Urinary bladder (tissue), 4 donors: Measurements from ENCODE around the gene KLF2. TPM values are rescaled to one million over a fixed set of nuclear protein-coding genes. Genes with fewer than 3 reads are reported as not detected.
"Not testable (repeated sequence)": the region's sequence is repeated elsewhere in the genome, so short reads cannot be mapped to it uniquely, and the experiment has no call there.

Experiments
- DNase-seq: peaks from one replicate; pipeline ENCODE4 v3.0.0-alpha.2; 2015; ENCODE audit errors: extremely low spot score
- H3K27ac ChIP-seq: one replicate; pipeline ENCODE4 v1.5.1; 2013; ENCODE audit warnings: low read depth, mild to moderate bottlenecking, moderate library complexity
- H3K36me3 ChIP-seq: one replicate; pipeline ENCODE4 v1.6.1; 2013; ENCODE audit warnings: mild to moderate bottlenecking, moderate library complexity; ENCODE audit not compliant: insufficient read depth
- H3K4me1 ChIP-seq: one replicate; pipeline ENCODE4 v1.6.1; 2013; ENCODE audit warnings: mild to moderate bottlenecking, moderate library complexity; ENCODE audit not compliant: insufficient read depth
- H3K4me3 ChIP-seq: one replicate; pipeline ENCODE4 v1.5.1; 2013; ENCODE audit warnings: low read depth, low read length
- WGBS: extraction: QIAGEN DNeasy Blood & Tissue Kit; methylation state at CpG from one replicate; pipeline ENCODE4 v1.1.7; 2013; 5-methylcytosine and 5-hydroxymethylcytosine counted together
- polyA plus RNA-seq: library from polyadenylated mRNA; stranded (reverse); fragments of 200-250 nt; gene quantifications from one replicate; pipeline ENCODE4 v1.2.3, GENCODE V29; 2013
- total RNA-seq: library from RNA; depleted of rRNA; stranded (reverse); fragments of >200 nt; gene quantifications from one replicate; pipeline ENCODE4 v1.2.3, GENCODE V29; 2014
- donor health status: healthy with polysubstance abuse.
- donor health status: healthy.

KLF2 gene
- total RNA-seq (14.2 TPM), polyA plus RNA-seq (155 TPM)

DNA sequence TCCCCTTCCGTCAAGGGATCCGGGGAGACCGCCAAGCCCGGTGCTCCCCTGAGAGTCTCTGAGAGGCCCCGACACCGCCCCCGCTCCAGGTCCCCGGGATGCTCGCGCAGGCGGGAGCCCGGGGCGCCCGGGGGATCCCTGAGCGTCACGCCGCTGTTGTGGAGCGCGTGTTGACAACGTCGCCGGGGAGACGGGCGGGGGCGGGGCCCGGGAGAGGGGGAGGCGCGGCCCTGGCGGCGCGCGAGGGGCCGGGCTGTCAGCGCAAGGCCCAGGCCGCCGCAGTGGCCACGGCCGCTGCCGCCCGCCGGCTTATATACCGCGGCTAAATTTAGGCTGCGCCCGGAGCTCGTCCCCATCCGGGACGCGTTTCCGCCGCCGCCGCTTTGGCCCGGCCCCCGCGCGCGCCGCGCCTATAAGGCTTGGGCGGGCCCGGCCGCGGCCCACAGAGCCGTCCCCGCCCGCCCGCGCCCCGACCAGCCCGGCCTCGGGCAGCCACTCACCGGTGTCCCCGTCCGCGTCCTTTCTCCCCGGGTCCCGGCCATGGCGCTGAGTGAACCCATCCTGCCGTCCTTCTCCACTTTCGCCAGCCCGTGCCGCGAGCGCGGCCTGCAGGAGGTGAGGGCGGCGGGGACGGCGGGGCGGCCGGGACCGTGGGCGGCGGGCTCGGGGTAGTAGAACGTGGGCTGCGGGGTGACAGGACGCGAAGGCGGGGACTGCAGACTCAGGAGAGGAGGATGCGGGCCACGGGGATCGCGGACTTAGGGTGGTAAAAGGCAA lies at the start of gene KLF2:
Gene KLF2 (plus strand): TSS at position 443 of the 777 bp plus-strand sequence. CDS start 98 bp downstream, at position 541.
- no peaks in the 10 kb centered on the region for H3K36me3 ChIP-seq
- peak within 1 kb of the TSS; percentile 88 for H3K27ac ChIP-seq
- H3K4me3 ChIP-seq: peak within 1 kb of the TSS; percentile 85
- no peaks in the 10 kb centered on the region for H3K4me1 ChIP-seq
- DNase-seq: no peak
- WGBS: under 1% methylated on average over 105 of the region's 105 CpGs

- Histone ChIP-seq H3K36me3 (no peaks in the 10 kb centered on the region), H3K4me3 (no peak overlapping the region), H3K27ac (no peak overlapping the region), H3K4me1 (peaks cover 2% of the 10 kb centered on the region)
- DNase-seq: no peak
- WGBS: 92% methylated on average over 4 of the region's 4 CpGs
Measured at GRCh38 chr19:16280306-16280705, 44.3 kb upstream of the KLF2 start.

GRCh38 chr19:16281743-16282142 lies 42.9 kb upstream of the KLF2 start:
- 97% methylated on average over 5 of the region's 5 CpGs for WGBS
- peaks cover 2% of the 10 kb centered on the region for H3K4me1 ChIP-seq
- no peak overlapping the region for H3K27ac ChIP-seq
- no peak overlapping the region for H3K4me3 ChIP-seq
- no peak for DNase-seq
- no peaks in the 10 kb centered on the region for H3K36me3 ChIP-seq

- WGBS: 4% methylated on average over 36 of the region's 36 CpGs
- Histone ChIP-seq H3K27ac (peak overlapping the region; percentile 85), H3K4me1 (peaks cover 2% of the 10 kb centered on the region), H3K36me3 (no peaks in the 10 kb centered on the region), H3K4me3 (no peak overlapping the region)
- DNase-seq: peak; percentile 80
Measured at GRCh38 chr19:16283210-16284061, 41.2 kb upstream of the KLF2 start.

GRCh38 chr19:16284505-16284904 lies 40.1 kb upstream of the KLF2 start:
- DNase-seq: no peak
- no peaks in the 10 kb centered on the region for H3K36me3 ChIP-seq
- peaks cover under 1% of the 10 kb centered on the region for H3K4me1 ChIP-seq
- peak overlapping the region; percentile 85 for H3K27ac ChIP-seq
- H3K4me3 ChIP-seq: no peak overlapping the region
- 83% methylated on average over 9 of the region's 9 CpGs for WGBS

- not testable (repeated sequence) for H3K4me1 ChIP-seq, H3K36me3 ChIP-seq, DNase-seq, H3K4me3 ChIP-seq, H3K27ac ChIP-seq
- WGBS: 82% methylated on average over 3 of the region's 3 CpGs
Measured at GRCh38 chr19:16285079-16285478, 39.5 kb upstream of the KLF2 start.

GRCh38 chr19:16285769-16286498 lies 38.7 kb upstream of the KLF2 start:
- no peak for DNase-seq

DNA sequence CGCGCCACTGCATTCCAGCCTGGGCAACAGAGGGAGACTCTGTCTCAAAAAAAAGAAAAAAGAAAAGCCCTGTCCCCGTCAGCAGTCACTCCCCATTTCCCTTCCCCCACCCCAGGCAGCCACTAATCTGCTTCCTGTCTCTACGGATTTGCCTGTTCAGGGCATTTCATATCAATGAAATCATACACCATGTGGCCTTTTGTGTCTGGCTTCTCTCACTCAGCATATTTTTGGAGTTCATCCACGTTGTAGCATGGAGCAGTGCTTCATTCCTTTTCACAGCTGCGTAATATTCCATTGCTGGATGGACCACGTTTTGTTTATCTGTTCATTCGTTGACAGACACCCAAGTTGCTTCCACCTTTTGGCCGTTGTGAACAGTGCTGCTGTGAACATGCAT lies 36.1 kb upstream of the KLF2 start:
- H3K4me1 ChIP-seq: no peaks in the 10 kb centered on the region
- no peak for DNase-seq
- H3K27ac ChIP-seq: no peak overlapping the region
- 60% methylated on average over 9 of the region's 9 CpGs for WGBS
- no peaks in the 10 kb centered on the region for H3K36me3 ChIP-seq
- no peak overlapping the region for H3K4me3 ChIP-seq

More at GRCh38 chr19:16285769-16286498, 38.7 kb upstream of the KLF2 start:
- H3K4me3 ChIP-seq: no peak overlapping the region
- no peaks in the 10 kb centered on the region for H3K36me3 ChIP-seq
- WGBS: 31% methylated on average over 22 of the region's 22 CpGs
- H3K27ac ChIP-seq: peak overlapping the region; percentile 46
- H3K4me1 ChIP-seq: no peaks in the 10 kb centered on the region

GRCh38 chr19:16289594-16289993 lies 35.0 kb upstream of the KLF2 start:
- Histone ChIP-seq H3K27ac (no peak overlapping the region), H3K36me3 (no peaks in the 10 kb centered on the region), H3K4me1 (no peaks in the 10 kb centered on the region), H3K4me3 (no peak overlapping the region)
- no peak for DNase-seq
- 80% methylated on average over 7 of the region's 7 CpGs for WGBS

DNA sequence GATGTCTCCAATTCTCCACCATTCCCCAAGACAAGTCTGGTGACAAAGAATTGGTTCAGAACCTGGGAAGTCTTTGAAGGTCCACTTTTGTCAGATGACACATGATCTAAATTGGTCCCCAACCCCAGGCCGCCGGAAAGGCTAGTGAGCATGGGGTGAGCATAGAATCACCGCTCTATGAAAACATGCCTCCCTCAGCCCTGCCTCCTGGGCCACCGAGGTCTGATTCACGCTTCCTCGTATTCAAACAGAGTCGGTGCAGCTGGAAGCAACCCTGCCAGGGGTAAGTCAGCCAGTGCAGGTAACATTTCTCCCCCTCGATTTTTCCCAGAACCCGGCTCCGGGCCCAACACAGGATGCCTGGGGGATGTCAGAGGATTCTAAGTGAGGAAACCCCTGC lies 33.9 kb upstream of the KLF2 start:
- WGBS: 80% methylated on average over 10 of the region's 10 CpGs
- no peaks in the 10 kb centered on the region for H3K4me1 ChIP-seq

GRCh38 chr19:16293118-16294091 lies 31.2 kb upstream of the KLF2 start:
- 11% methylated on average over 27 of the region's 27 CpGs for WGBS
- Histone ChIP-seq H3K36me3 (no peaks in the 10 kb centered on the region), H3K4me1 (no peaks in the 10 kb centered on the region), H3K4me3 (no peak overlapping the region), H3K27ac (peak overlapping the region; percentile 86)
- peak; percentile 93 for DNase-seq

More for the DNA sequence above, 33.9 kb upstream of the KLF2 start:
- Histone ChIP-seq H3K4me3 (no peak overlapping the region), H3K36me3 (no peaks in the 10 kb centered on the region), H3K27ac (no peak overlapping the region)
- DNase-seq: no peak

DNA sequence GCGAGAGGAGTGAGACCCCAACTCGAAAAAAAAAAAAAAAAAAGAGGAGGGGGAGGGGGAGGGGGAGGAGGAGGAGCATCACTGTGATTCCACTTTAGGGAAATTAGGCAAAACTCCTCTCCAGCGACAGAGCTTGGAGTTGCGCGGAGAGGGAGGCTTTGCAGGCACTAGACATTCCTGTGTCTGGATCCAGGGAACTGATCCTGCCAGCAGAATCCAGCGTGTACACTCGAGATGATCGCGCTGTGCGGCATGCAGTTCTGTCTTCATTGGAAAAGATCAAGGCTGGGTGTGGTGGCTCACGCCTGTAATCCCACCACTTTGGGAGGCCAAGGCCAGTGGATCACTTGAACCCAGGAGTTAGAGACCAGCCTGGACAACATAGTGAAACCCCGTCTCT lies 29.6 kb upstream of the KLF2 start:
- 59% methylated on average over 12 of the region's 12 CpGs for whole genome bisulfite sequencing
- Histone ChIP-seq H3K36me3 (no peaks in the 10 kb centered on the region), H3K4me1 (no peaks in the 10 kb centered on the region), H3K4me3 (no peak overlapping the region), H3K27ac (no peak overlapping the region)
- no peak for DNase-seq
